ENCODE results near the gene DOK3. TPM values are rescaled to one million over a fixed set of nuclear protein-coding genes. Genes with fewer than 3 reads are reported as not detected.

Gene DOK3
- total RNA-seq, 1 donor from 2014 or later = 3.0 TPM

- DNase-seq = no peak
These were observed 29.9 kb downstream of the DOK3 start for GRCh38 chr5:177479774-177480173.

- no peak for DNase-seq
These were observed 30.6 kb downstream of the DOK3 start for GRCh38 chr5:177478711-177479646.

GRCh38 chr5:177477701-177478477, 31.7 kb downstream of the DOK3 start:
- no peak for DNase-seq

DNA sequence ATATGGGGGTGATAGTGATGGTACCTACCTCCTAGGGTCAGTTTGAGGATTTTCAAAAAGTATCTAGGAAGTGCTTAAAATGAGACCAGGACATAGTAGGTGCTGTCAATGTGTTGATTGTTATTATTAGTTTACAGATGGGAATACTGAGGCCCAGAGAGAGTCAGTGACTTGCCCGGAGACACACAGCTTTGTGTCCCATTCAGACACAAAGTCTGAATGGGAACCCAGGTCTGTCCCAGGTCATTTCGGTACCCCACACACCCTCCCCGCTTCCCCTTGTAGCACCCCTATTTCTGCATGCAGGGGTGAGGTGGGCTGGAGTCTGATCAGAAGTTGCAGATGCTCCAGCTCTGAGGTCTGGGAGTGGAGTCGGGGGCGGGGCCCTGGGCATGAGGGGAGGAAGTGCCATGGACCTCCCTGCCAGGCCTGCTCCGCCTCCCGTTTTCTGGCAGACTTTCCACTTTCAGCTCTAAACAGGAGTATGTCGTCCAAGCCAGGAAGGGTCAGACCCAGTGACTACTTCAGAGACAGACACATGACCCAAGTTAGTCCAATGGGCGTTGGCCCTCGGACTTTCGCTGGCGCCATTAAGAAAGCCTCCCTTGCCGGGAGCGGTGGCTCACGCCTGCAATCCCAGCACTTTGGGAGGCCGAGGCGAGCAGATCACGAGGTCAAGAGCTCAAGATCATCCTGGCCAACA, 32.9 kb downstream of the DOK3 start:
- DNase-seq = no peak

- DNase-seq = no peak
These were observed 33.8 kb downstream of the DOK3 start for GRCh38 chr5:177475563-177476427.

DNA sequence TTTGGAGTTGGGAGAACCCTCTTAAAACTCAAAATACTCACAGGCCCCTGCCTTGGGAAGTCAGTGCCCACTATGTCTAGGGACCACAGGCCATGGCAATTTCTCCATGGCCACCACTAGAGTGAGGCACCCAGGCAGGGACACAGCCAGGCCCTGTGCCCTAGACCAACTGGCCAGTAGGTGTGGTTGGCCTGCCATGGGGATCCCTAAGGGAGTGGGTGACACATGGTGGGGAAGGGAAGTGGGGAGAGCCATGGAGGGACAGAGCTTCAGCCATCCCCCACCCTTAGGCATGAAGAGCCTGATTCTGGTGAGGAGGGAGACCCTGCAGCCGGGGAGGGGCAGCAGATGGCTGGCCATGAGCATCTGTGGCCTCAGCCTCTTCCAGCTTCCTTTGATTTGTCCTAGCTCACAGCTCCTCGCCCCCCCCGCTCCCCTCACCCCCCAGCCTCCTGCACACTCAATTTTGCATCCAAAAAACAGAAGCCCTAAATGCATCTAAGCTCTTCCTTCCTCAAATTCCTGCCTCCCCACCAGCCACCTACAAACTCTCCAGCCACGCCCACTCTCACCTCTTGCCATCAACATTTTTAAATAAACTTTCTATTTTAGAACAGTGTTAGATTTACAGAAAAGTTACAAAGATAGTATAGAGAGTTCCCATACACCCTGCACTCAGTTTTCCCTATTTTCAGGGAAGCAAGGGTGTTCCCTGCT, 34.6 kb downstream of the DOK3 start:
- no peak for DNase-seq

DNA sequence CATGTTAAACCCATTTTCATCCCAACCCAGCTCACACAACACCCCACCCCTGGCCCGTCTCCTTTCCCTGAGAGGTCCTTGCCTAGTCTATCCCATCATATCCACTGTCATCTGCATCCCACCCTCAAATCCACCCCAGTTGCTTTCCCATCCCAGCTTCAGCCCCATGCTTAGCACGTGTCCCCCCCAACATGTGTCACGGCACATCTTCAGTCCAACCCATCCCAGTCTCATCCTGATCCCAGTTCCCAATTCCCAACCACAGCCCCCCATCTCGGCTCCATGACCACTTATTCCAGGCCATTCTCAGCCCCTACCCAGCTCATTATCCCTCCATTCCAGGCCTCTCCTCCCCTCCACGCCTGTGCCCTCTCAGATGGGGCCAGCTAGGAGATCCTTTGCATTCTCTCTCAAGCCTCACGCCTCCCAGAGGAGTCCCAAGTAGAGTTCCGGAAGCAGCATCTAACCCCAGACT, 35.6 kb downstream of the DOK3 start:
- no peak for DNase-seq

DNA sequence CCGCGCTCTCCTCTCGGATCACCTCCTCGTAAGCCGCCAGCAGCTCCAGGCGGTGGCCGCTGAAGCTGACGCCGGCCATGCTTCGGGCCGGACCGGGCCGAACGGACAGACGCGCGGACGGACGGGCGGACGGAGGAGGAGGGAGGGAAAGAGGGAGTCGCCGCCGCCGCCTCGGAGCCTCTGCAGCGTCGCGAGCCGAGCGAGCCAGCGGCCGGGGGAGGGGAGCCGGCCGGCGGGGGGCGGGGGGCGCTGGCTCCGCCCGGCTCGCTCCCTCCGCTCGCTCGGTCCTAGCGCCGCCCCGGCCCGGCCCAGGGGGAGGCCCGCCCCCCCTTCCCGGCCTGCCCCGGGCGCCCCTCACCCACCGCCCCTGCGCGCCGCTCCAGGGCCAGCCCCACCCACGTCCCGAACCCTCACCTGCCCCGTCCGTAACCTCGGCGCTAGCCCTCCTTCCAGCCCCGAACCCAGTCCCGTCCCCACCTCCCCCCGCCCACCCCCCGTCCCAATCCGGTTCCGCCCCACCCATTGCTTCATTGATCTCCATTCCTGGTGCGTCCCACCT, 36.1 kb downstream of the DOK3 start, which contains the start of gene DBN1:
TSS of gene DBN1 (minus strand) at position 192 of the 559 bp plus-strand sequence. CDS start at position 79, 113 bp downstream.
- no peak for DNase-seq

- no peak for DNase-seq
These were observed 36.9 kb downstream of the DOK3 start for GRCh38 chr5:177472460-177473442.

DNA sequence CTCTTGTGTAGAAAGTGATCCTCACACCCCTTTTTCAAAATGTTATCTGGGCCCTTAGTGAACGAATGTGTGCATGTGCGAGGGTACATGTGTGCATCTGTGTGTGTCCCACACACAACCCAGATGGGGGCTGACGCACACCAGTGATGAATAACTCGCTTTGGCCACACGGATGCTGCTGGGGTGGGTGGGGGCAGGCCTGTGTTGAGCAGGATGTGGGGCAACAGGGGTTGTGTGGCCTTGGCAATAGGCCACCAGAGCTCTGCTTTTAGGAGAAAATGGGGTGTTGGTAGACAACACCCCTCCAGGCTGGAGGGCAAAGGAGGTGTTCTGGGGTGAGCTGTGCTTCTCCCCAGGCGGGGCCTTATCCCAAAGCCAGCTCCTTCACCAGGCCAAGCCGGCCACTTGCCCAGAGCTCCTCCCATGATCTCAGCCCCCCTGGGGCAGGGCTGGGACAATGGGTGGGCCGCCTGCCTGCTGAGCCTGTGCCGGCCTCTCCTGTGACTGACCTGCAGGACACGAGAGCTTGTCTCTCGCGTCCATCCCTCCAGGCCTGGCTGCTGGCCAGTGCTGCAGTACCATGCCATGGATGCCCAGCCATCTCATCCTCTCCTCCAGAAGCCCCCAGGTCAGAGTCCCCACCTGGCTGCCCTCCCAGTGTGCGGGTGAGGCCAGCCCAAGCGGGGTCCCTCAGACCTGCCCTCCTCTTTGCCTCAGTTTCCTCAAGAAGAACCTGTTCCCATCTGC, 37.8 kb downstream of the DOK3 start:
- no peak for DNase-seq

GRCh38 chr5:177470759-177471536, 38.7 kb downstream of the DOK3 start:
- DNase-seq = no peak

DNA sequence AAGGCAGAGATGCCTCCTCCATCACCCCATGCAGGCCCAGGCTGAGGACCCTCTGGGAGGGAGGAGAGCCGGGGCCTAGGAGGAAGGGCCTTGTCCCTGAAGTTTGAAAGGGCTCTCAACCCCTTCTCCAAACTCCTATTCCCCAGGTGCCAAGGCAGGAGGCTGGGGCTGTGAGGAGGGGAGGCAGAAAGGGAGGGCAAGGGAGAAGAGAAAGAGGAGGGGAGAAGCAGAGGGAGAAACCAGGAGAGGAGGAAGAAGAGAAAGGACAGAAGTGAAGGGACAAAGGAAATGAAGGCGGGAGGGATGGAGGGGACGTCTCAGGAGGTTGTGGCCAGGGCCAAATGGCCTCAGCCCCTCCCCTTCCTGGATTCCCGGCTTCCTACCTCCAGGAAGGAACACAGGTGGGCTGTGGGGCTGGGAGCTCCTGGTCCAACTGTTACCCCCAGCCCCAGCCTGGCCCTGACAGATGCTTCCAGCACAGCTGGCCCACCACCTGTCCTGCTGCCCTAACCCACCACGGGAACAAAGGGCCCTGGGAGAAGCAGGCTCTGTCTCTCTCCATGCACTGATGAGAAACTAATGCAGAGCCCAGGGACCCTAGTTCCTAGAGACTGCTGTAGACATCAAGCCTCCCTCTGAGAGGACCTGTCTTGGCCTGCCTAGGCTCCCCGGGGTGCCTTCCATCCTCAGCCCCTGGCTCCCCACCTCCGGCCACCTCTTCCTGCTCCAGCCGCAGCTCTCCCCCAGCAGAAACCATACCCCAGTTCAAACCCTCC, 39.7 kb downstream of the DOK3 start:
- DNase-seq = no peak

- DNase-seq = peak; percentile 45
These were observed 40.7 kb downstream of the DOK3 start for GRCh38 chr5:177468685-177469628.

DNA sequence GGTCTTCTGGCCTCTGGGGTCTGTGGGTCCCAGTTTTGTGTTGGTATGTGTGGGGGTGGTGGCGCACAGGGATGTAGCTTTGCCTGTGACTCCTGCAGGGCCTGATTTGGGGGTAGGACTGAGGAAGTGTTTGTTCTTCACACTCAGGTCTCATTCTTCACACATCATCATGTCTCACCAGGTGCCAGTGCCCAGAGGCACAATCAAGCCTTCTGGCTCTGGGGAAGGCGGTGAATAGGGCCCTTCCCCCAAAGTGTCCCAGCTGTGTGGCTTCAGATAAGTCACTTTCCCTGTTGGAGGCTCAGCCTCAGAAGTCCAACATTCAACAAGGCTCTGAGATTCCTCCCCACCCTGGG, 41.3 kb downstream of the DOK3 start:
- no peak for DNase-seq

DNA sequence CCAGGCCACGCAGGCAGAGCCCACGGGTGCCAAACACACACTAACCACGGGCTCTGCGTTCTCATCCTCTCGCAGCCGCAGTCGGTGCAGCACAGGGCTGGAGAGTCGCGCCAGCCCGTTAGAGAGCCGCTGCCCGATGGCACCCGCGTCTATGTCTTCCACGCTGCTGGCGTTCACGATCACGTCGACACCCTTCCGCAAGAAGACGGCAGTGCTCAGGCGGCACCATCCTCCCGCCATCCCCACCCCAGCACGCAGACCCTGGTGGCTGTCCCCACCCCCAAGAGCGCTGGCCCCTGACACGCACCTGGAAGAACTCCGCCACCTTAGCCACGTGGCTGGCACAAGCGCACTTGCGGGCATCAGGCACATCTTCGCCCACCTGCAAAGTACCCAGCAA, 42.2 kb downstream of the DOK3 start:
- DNase-seq = no peak

DNA sequence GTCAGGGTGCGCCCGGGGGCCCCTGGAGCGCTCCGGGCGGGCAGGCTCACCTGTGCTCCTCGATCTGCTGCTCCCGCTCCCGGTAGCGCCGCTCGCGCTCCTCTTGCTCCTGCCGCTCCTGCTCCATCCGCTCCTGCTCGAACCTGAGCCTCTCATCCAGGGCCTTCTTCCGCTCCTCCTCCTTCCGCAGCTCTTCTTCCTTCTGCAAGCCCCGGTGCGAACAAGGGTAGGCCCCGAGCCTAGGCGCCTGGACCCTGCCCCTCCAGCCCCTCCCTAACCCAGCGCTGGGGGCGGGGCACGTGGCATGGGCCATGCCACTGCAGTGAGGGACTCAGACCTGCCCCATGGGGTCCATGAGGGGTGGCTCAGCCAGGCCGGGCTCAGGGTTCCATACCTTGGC, 42.8 kb downstream of the DOK3 start:
- no peak for DNase-seq

Measured in occipital lobe (tissue), 2 donors.